Bronchial epithelial cell (primary cell): Measurements from ENCODE around the gene ADAMTS2. TPM values are rescaled to one million over a fixed set of nuclear protein-coding genes. Genes with fewer than 3 reads are reported as not detected.
A peak's percentile ranks its signal among the peaks of the same experiment; 100 is the strongest.
"Not testable (repeated sequence)": the region's sequence is repeated elsewhere in the genome, so short reads cannot be mapped to it uniquely, and the experiment has no call there.

ENCODE experiments used
- DNase-seq: peaks from one replicate; pipeline ENCODE4 v3.0.0-alpha.2; 2010; ENCODE audit warnings: low read depth
- FAIRE-seq: peaks from 2 replicates; lab custom pipeline; 2011; peaks lifted over from hg19 to GRCh38; lab: Jason Lieb, UNC
- H3K27me3 ChIP-seq: 2 replicates; pipeline ENCODE4 v1.5.1; 2011; ENCODE audit warnings: low read length; ENCODE audit not compliant: control insufficient read depth, insufficient read depth
- H3K36me3 ChIP-seq: 2 replicates; pipeline ENCODE4 v1.5.1; 2011; ENCODE audit warnings: low read length; ENCODE audit not compliant: control insufficient read depth, insufficient read depth
- H3K4me3 ChIP-seq: 2 replicates; pipeline ENCODE4 v1.5.1; 2011; ENCODE audit warnings: mild to moderate bottlenecking, low read depth, low read length, control low read depth
- CTCF ChIP-seq: IDR thresholded peaks from 2 replicates; pipeline ENCODE4 v1.5.1; 2011; ENCODE audit warnings: mild to moderate bottlenecking, moderate library complexity, low read length, control low read depth, inconsistent platforms; ENCODE audit not compliant: insufficient read depth, severe bottlenecking
- total RNA-seq: library from RNA; depleted of rRNA; stranded (reverse); fragments of >200 nt; gene quantifications from 2 replicates; pipeline ENCODE4 v1.2.1, GENCODE V29; 2014

The ADAMTS2 gene
- total RNA-seq, 1 donor from 2014 or later = 0.26 TPM

GRCh38 chr5:179289756-179290385 is 55.4 kb downstream of the ADAMTS2 start:
- Histone ChIP-seq H3K36me3 (no peaks in the 10 kb centered on the region), H3K27me3 (no peaks in the 10 kb centered on the region), H3K4me3 (no peak overlapping the region)
- no peak for TF ChIP-seq CTCF
- DNase-seq (no peak), FAIRE-seq (peak; percentile 50)

GRCh38 chr5:179288809-179289185 is 56.5 kb downstream of the ADAMTS2 start:
- Histone ChIP-seq H3K27me3 (no peaks in the 10 kb centered on the region), H3K36me3 (no peaks in the 10 kb centered on the region), H3K4me3 (no peak overlapping the region)
- no peak for TF ChIP-seq CTCF
- FAIRE-seq (no peak), DNase-seq (no peak)

- Histone ChIP-seq H3K27me3 (no peaks in the 10 kb centered on the region), H3K36me3 (no peaks in the 10 kb centered on the region), H3K4me3 (no peak overlapping the region)
- FAIRE-seq (no peak), DNase-seq (no peak)
- TF ChIP-seq CTCF = no peak
Measured at GRCh38 chr5:179288101-179288808, 57.0 kb downstream of the ADAMTS2 start.

- no peak for FAIRE-seq
- no peak for DNase-seq
- Histone ChIP-seq H3K27me3 (no peaks in the 10 kb centered on the region), H3K4me3 (no peak overlapping the region), H3K36me3 (no peaks in the 10 kb centered on the region)
- TF ChIP-seq CTCF = no peak
Measured at GRCh38 chr5:179287631-179288030, 57.6 kb downstream of the ADAMTS2 start.

GRCh38 chr5:179287071-179287470 is 58.2 kb downstream of the ADAMTS2 start:
- no peak for TF ChIP-seq CTCF
- Histone ChIP-seq H3K27me3 (no peaks in the 10 kb centered on the region), H3K4me3 (no peak overlapping the region), H3K36me3 (no peaks in the 10 kb centered on the region)
- DNase-seq = no peak
- no peak for FAIRE-seq

- DNase-seq, FAIRE-seq, H3K4me3 ChIP-seq, H3K27me3 ChIP-seq, H3K36me3 ChIP-seq: not testable (repeated sequence)
Measured at GRCh38 chr5:179285776-179286162, 59.5 kb downstream of the ADAMTS2 start.
